Measurements from ENCODE around the gene KLF4. TPM values are rescaled to one million over a fixed set of nuclear protein-coding genes. Genes with fewer than 3 reads are reported as not detected.

The KLF4 gene
- total RNA-seq, 1 donor from 2014 or later, result 14.7 TPM

DNA sequence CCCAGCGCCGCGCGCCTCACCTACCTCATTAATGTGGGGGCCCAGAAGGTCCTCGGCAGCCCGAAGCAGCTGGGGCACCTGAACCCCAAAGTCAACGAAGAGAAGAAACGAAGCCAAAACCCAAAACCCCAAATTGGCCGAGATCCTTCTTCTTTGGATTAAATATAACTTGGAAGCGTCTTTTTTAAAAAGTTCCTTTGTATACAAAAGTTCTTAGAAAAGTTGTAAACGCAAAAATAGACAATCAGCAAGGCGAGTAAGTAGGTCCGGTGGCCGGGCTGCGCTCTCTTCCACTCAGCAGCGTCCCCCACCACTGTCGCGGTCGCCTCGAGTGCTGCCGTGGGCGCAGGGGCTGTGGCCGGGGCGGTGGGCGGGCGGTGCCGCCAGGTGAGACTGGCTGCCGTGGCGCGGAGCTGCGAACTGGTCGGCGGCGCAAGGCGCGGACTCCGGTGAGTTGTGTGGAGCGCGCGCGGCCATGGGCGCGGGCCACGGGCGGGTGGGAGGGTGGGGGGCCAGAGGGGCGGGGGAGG is 360 bp downstream of the KLF4 start:
- DNase-seq (ENCODE audit: low spot score in 2 of 2, unreplicated experiment in 2 of 2), result peak; percentile 47
- H3K4me1 Mint-ChIP-seq, result peaks cover 33% of the 10 kb centered on the region
- no peaks in the 10 kb centered on the region for H3K36me3 Mint-ChIP-seq
- H3K9me3 Mint-ChIP-seq, result no peaks in the 10 kb centered on the region
- TF ChIP-seq, protein P1, sequence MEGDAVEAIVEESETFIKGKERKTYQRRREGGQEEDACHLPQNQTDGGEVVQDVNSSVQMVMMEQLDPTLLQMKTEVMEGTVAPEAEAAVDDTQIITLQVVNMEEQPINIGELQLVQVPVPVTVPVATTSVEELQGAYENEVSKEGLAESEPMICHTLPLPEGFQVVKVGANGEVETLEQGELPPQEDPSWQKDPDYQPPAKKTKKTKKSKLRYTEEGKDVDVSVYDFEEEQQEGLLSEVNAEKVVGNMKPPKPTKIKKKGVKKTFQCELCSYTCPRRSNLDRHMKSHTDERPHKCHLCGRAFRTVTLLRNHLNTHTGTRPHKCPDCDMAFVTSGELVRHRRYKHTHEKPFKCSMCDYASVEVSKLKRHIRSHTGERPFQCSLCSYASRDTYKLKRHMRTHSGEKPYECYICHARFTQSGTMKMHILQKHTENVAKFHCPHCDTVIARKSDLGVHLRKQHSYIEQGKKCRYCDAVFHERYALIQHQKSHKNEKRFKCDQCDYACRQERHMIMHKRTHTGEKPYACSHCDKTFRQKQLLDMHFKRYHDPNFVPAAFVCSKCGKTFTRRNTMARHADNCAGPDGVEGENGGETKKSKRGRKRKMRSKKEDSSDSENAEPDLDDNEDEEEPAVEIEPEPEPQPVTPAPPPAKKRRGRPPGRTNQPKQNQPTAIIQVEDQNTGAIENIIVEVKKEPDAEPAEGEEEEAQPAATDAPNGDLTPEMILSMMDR (IDR thresholded peaks at IDR 0.05; ENCODE audit: unreplicated experiment), result no peak
- peak overlapping the region; percentile 84 for H3K27ac Mint-ChIP-seq
- H3K27me3 Mint-ChIP-seq (ENCODE audit: low read depth), result peaks cover 69% of the 10 kb centered on the region
- peak overlapping the region; percentile 83 for H3K4me3 Mint-ChIP-seq

DNA sequence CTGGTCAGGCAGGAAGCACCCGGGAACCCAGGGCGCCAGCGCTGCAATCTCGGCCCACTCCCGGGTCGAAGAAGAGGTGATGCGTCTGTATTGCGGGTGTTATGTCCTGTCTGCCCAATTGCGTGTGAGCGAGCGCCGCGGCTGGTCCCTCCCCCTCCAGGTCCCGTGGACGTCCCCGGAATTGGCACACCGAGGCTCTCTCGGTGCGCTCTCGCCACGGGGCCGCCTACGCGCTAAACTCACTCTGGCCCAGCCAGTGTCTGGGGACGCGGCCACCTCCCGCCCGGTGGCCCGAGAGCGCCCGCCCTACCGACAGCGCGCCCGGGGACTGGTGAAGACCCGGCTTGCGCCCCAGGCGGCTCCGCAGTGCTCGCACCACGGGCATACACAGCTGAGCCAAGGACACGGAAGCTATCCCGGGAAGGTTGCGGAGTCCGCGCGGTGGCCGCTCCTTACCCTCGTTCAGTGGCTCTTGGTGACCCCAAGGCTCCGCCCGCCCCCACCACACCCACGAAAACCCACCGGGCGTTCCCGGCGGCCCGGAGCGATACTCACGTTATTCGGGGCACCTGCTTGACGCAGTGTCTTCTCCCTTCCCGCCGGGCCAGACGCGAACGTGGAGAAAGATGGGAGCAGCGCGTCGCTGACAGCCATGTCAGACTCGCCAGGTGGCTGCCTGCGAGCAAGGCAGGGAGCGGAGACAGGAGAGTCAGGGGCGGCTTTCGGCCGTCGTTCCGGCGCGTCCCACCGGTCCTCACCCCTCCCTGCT is 1.0 kb downstream of the KLF4 start:
- Mint-ChIP-seq H3K36me3 (no peaks in the 10 kb centered on the region), H3K4me3 (peak overlapping the region; percentile 83), H3K27ac (peak overlapping the region; percentile 84), H3K4me1 (peaks cover 33% of the 10 kb centered on the region), H3K27me3 (ENCODE audit: low read depth) (peaks cover 67% of the 10 kb centered on the region), H3K9me3 (no peaks in the 10 kb centered on the region)
- TF ChIP-seq, protein P1 (IDR thresholded peaks at IDR 0.05; ENCODE audit: unreplicated experiment), result no peak
- peak; percentile 27 to 58 for DNase-seq (ENCODE audit: low spot score in 2 of 2, unreplicated experiment in 2 of 2)

GRCh38 chr9:107487521-107488374 is 1.8 kb downstream of the KLF4 start:
- peak overlapping the region; percentile 43 for H3K27ac Mint-ChIP-seq

GRCh38 chr9:107486674-107487520 is 2.7 kb downstream of the KLF4 start:
- Mint-ChIP-seq H3K27me3 (ENCODE audit: low read depth) (peaks cover 59% of the 10 kb centered on the region), H3K4me1 (peaks cover 29% of the 10 kb centered on the region), H3K36me3 (no peaks in the 10 kb centered on the region), H3K4me3 (peak overlapping the region; percentile 83), H3K9me3 (no peaks in the 10 kb centered on the region), H3K27ac (no peak overlapping the region)
- TF ChIP-seq, protein P1 (IDR thresholded peaks at IDR 0.05; ENCODE audit: unreplicated experiment), result no peak
- DNase-seq (ENCODE audit: low spot score in 2 of 2, unreplicated experiment in 2 of 2), result no peak

More at GRCh38 chr9:107487521-107488374, 1.8 kb downstream of the KLF4 start:
- peaks cover 67% of the 10 kb centered on the region for H3K27me3 Mint-ChIP-seq (ENCODE audit: low read depth)
- H3K9me3 Mint-ChIP-seq, result no peaks in the 10 kb centered on the region
- H3K4me1 Mint-ChIP-seq, result peaks cover 33% of the 10 kb centered on the region
- H3K4me3 Mint-ChIP-seq, result peak overlapping the region; percentile 83
- peak; percentile 42 to 74 for DNase-seq (ENCODE audit: low spot score in 2 of 2, unreplicated experiment in 2 of 2)
- H3K36me3 Mint-ChIP-seq, result no peaks in the 10 kb centered on the region
- TF ChIP-seq, protein P1 (IDR thresholded peaks at IDR 0.05; ENCODE audit: unreplicated experiment), result peak; percentile 78

- H3K4me3 Mint-ChIP-seq, result no peak overlapping the region
- no peak overlapping the region for H3K27ac Mint-ChIP-seq
- TF ChIP-seq, protein P1 (IDR thresholded peaks at IDR 0.05; ENCODE audit: unreplicated experiment), result no peak
- no peak for DNase-seq (ENCODE audit: low spot score in 2 of 2, unreplicated experiment in 2 of 2)
- peaks cover 45% of the 10 kb centered on the region for H3K27me3 Mint-ChIP-seq (ENCODE audit: low read depth)
- H3K4me1 Mint-ChIP-seq, result peaks cover 17% of the 10 kb centered on the region
- no peaks in the 10 kb centered on the region for H3K36me3 Mint-ChIP-seq
- H3K9me3 Mint-ChIP-seq, result no peaks in the 10 kb centered on the region
Measured at GRCh38 chr9:107485458-107486043, 4.0 kb downstream of the KLF4 start.
